Natural killer cell (primary cell): ENCODE results near the gene MGMT. TPM values are rescaled to one million over a fixed set of nuclear protein-coding genes. Genes with fewer than 3 reads are reported as not detected.
"Not testable (repeated sequence)": the region's sequence is repeated elsewhere in the genome, so short reads cannot be mapped to it uniquely, and the experiment has no call there.

Experiments
- ATAC-seq, 3 donors: fragments of 150-1000 bp in 2 of 3; fragments of 200-7000 bp in 1 of 3; cut with Tn5 transposase; 1 replicate in 1 of 3; 2 replicates in 2 of 3; pipeline ENCODE4 v1.10.0; 2021; ENCODE audit warnings: mild to moderate bottlenecking in 2 of 3, moderate library complexity in 2 of 3
- DNase-seq, 2 donors: peaks; one replicate each; pipeline versions ENCODE4 v3.0.0 to v3.0.0-alpha.2; 2013 to 2021; ENCODE audit warnings: mixed read lengths in 1 of 2
- H3K27ac ChIP-seq: one replicate; pipeline ENCODE4 v1.5.1; 2013; ENCODE audit warnings: mild to moderate bottlenecking, low read length
- H3K27me3 ChIP-seq: one replicate; pipeline ENCODE4 v1.6.1; 2013; ENCODE audit warnings: low read length; ENCODE audit not compliant: control insufficient read depth, insufficient read depth
- H3K36me3 ChIP-seq: one replicate; pipeline ENCODE4 v1.6.1; 2013; ENCODE audit warnings: low read length; ENCODE audit not compliant: control insufficient read depth, insufficient read depth
- H3K4me1 ChIP-seq: one replicate; pipeline ENCODE4 v1.6.1; 2013; ENCODE audit warnings: low read length; ENCODE audit not compliant: control insufficient read depth, insufficient read depth
- H3K4me3 ChIP-seq: one replicate; pipeline ENCODE4 v1.5.1; 2013; ENCODE audit warnings: low read length
- H3K9me3 ChIP-seq: one replicate; pipeline ENCODE4 v1.6.1; 2013; ENCODE audit warnings: low read length; ENCODE audit not compliant: control insufficient read depth, insufficient read depth
- H3K27ac Mint-ChIP-seq, 2 donors: one replicate each; pipeline ENCODE4 v1.8.0; 2022; ENCODE audit warnings: mild to moderate bottlenecking in 2 of 2, mixed read lengths in 2 of 2, moderate library complexity in 1 of 2
- H3K27me3 Mint-ChIP-seq, 2 donors: one replicate each; pipeline ENCODE4 v1.8.0; 2022; ENCODE audit warnings: low read depth in 2 of 2, mixed read lengths in 2 of 2
- H3K36me3 Mint-ChIP-seq: one replicate; pipeline ENCODE4 v1.8.0; 2022; ENCODE audit warnings: mixed read lengths
- H3K4me1 Mint-ChIP-seq, 2 donors: one replicate each; pipeline ENCODE4 v1.8.0; 2022; ENCODE audit warnings: mixed read lengths in 2 of 2
- H3K4me3 Mint-ChIP-seq: one replicate; pipeline ENCODE4 v1.8.0; 2022; ENCODE audit warnings: mild to moderate bottlenecking, moderate library complexity, mixed read lengths
- H3K9me3 Mint-ChIP-seq, 2 donors: one replicate each; pipeline ENCODE4 v1.8.0; 2022; ENCODE audit warnings: mixed read lengths in 2 of 2
- CTCF ChIP-seq: fragments of 200-600 bp; IDR thresholded peaks from one replicate; pipeline ENCODE4 v1.8.0; 2022; ENCODE audit warnings: antibody characterized with exemption
- WGBS: methylation state at CpG from one replicate; pipeline ENCODE4 v1.1.7; 2013; ENCODE audit warnings: missing lambda C conversion rate; ENCODE audit not compliant: insufficient coverage; 5-methylcytosine and 5-hydroxymethylcytosine counted together
- intact Hi-C: fragments of 100-400 bp; cut with micrococcal nuclease; formaldehyde crosslinking; loops from one replicate; pipeline ENCODE4 v1.14.2; 2022
- total RNA-seq, 4 donors: library from RNA; stranded (reverse); fragments of 120-200 nt in 1 of 4; gene quantifications; one replicate each; pipeline versions ENCODE4 v1.2.3 to v1.2.4, GENCODE V29; 2013 to 2022

MGMT gene
- total RNA-seq, 3 donors from 2014 or later (not counting 1 experiment from before 2014, with no cell fraction given) = 16.5 to 19.7 (median 18.8) TPM

GRCh38 chr10:129433266-129433665, 33.8 kb upstream of the MGMT start:
- no peak overlapping the region for H3K4me3 Mint-ChIP-seq
- ATAC-seq (no peak), DNase-seq (no peak)
- TF ChIP-seq CTCF = no peak
- Histone ChIP-seq H3K4me1 (no peaks in the 10 kb centered on the region), H3K27me3 (no peaks in the 10 kb centered on the region), H3K36me3 (no peaks in the 10 kb centered on the region), H3K9me3 (no peaks in the 10 kb centered on the region), H3K27ac (no peak overlapping the region), H3K4me3 (no peak overlapping the region)
- H3K9me3 Mint-ChIP-seq = no peaks in the 10 kb centered on the region
- WGBS = 89% methylated on average over 7 of the region's 7 CpGs
- H3K27ac Mint-ChIP-seq = no peak overlapping the region
- no peaks in the 10 kb centered on the region for H3K36me3 Mint-ChIP-seq
- H3K4me1 Mint-ChIP-seq = no peaks in the 10 kb centered on the region
- intact Hi-C loops = no loop called here
- H3K27me3 Mint-ChIP-seq = peaks cover 0 to 3% of the 10 kb centered on the region in 2 donors

DNA sequence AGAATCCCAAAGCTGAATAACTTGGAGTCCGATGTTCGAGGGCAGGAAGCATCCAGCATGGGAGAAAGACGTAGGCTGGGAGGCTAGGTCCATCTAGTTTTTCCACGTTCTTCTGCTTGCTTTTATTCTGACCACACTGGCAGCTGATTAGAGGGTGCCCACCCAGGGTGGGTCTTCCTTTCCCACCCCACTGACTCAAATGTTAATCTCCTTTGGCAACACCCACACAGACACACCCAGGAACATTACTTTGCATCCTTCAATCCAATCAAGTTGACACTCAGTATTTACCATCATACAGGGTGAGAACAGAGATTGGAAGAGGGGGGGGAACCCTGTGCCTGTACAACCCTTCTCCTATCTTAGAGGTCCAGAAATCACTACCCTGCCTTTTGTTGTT, 31.3 kb upstream of the MGMT start:
- H3K9me3 ChIP-seq, H3K36me3 Mint-ChIP-seq, H3K4me3 ChIP-seq, H3K4me1 Mint-ChIP-seq, H3K27ac ChIP-seq, H3K27ac Mint-ChIP-seq, H3K27me3 Mint-ChIP-seq, DNase-seq, intact Hi-C loops, ATAC-seq, H3K4me3 Mint-ChIP-seq, H3K36me3 ChIP-seq, H3K4me1 ChIP-seq, H3K27me3 ChIP-seq, H3K9me3 Mint-ChIP-seq: not testable (repeated sequence)
- 92% methylated on average over 4 of the region's 4 CpGs for WGBS

- ATAC-seq (no peak), DNase-seq (no peak)
- H3K4me3 ChIP-seq = no peak overlapping the region
- no peaks in the 10 kb centered on the region for H3K36me3 Mint-ChIP-seq
- no peak for TF ChIP-seq CTCF
- no peaks in the 10 kb centered on the region for H3K4me1 Mint-ChIP-seq
- no peaks in the 10 kb centered on the region for H3K36me3 ChIP-seq
- WGBS = 92% methylated on average over 8 of the region's 8 CpGs
- no peaks in the 10 kb centered on the region for H3K27me3 ChIP-seq
- intact Hi-C loops = no loop called here
- H3K27ac Mint-ChIP-seq = no peak overlapping the region
- H3K4me1 ChIP-seq = no peaks in the 10 kb centered on the region
- no peak overlapping the region for H3K4me3 Mint-ChIP-seq
- H3K9me3 Mint-ChIP-seq = no peaks in the 10 kb centered on the region
- no peak overlapping the region for H3K27ac ChIP-seq
- no peaks in the 10 kb centered on the region for H3K9me3 ChIP-seq
- H3K27me3 Mint-ChIP-seq = peaks cover 4 to 6% of the 10 kb centered on the region in 2 donors
These were observed 29.0 kb upstream of the MGMT start for GRCh38 chr10:129438024-129438423.

- 87% methylated on average over 7 of the region's 7 CpGs for WGBS
- DNase-seq (no peak), ATAC-seq (no peak)
- Mint-ChIP-seq H3K36me3 (no peaks in the 10 kb centered on the region), H3K9me3 (no peaks in the 10 kb centered on the region), H3K27me3 (peaks cover 7 to 22% of the 10 kb centered on the region in 2 donors), H3K27ac (no peak overlapping the region), H3K4me3 (no peak overlapping the region), H3K4me1 (no peaks in the 10 kb centered on the region)
- intact Hi-C loops = no loop called here
- no peaks in the 10 kb centered on the region for H3K27me3 ChIP-seq
- H3K27ac ChIP-seq = no peak overlapping the region
- no peaks in the 10 kb centered on the region for H3K36me3 ChIP-seq
- H3K4me3 ChIP-seq = no peak overlapping the region
- no peaks in the 10 kb centered on the region for H3K9me3 ChIP-seq
- no peaks in the 10 kb centered on the region for H3K4me1 ChIP-seq
- TF ChIP-seq CTCF = no peak
These were observed 26.8 kb upstream of the MGMT start for GRCh38 chr10:129440247-129440646.
